SK-N-SH (cell line): ENCODE measurements around the gene GAS7. TPM values are rescaled to one million over a fixed set of nuclear protein-coding genes. Genes with fewer than 3 reads are reported as not detected.

Source experiments
- CTCF ChIA-PET: fragments of 300-600, 350-600 bp; formaldehyde crosslinking; extraction: SDS; loops from one replicate; lab custom pipeline; 2021; lab: Yijun Ruan, JAX
- POLR2A ChIA-PET: fragments of 350-600 bp; sonication (Branson Sonifier 250); formaldehyde crosslinking; extraction: SDS; loops from one replicate; lab custom pipeline; 2020; ENCODE audit warnings: antibody characterized with exemption, inconsistent platforms; lab: Yijun Ruan, JAX
- DNase-seq: peaks from one replicate; pipeline ENCODE4 v3.0.0; 2012
- H2AFZ ChIP-seq: fragments of 200-600 bp; sonication (generic); 2 replicates; pipeline ENCODE4 v1.8.1; 2016; ENCODE audit warnings: antibody characterized with exemption, mild to moderate bottlenecking, low read depth
- H3F3A ChIP-seq: fragments of 200-600 bp; sonication (generic); replicated peaks from 2 replicates; pipeline ENCODE3; 2016; ENCODE audit warnings: antibody characterized with exemption, mild to moderate bottlenecking; ENCODE audit not compliant: insufficient read depth
- H3K27ac ChIP-seq, 2 experiments: fragments of 200-500 bp in 1 of 2; fragments of 200-600 bp in 1 of 2; sonication (Bioruptor generic) in 1 of 2; sonication (generic), shearing (Covaris generic) in 1 of 2; 2 replicates each; pipeline versions ENCODE4 v1.5.1 to v1.6.1; 2014 to 2016; ENCODE audit warnings: low read depth in 2 of 2, inconsistent platforms in 1 of 2, low read length in 1 of 2, mild to moderate bottlenecking in 1 of 2, mixed read lengths in 1 of 2
- H3K27me3 ChIP-seq: fragments of 200-600 bp; sonication (generic), shearing (Covaris generic); 2 replicates; pipeline ENCODE4 v1.6.1; 2016; ENCODE audit warnings: mixed run types; ENCODE audit not compliant: insufficient read depth
- H3K36me3 ChIP-seq, 2 experiments: fragments of 200-500 bp in 1 of 2; fragments of 200-600 bp in 1 of 2; sonication (Bioruptor generic) in 1 of 2; sonication (generic) in 1 of 2; replicated peaks in 1 of 2; 2 replicates each; pipeline versions ENCODE3 to v1.5.1; 2014 to 2016; ENCODE audit warnings: low read length in 1 of 2, mild to moderate bottlenecking in 1 of 2; ENCODE audit not compliant: insufficient read depth in 2 of 2, control insufficient read depth in 1 of 2
- H3K4me1 ChIP-seq, 2 experiments: fragments of 200-500 bp in 1 of 2; fragments of 200-600 bp in 1 of 2; sonication (Bioruptor generic) in 1 of 2; sonication (generic), shearing (Covaris generic) in 1 of 2; 2 replicates each; pipeline versions ENCODE4 v1.5.1 to v1.6.1; 2014 to 2016; ENCODE audit warnings: low read depth in 1 of 2, low read length in 1 of 2, mixed run types in 1 of 2; ENCODE audit not compliant: insufficient read depth in 2 of 2, control insufficient read depth in 1 of 2
- H3K4me2 ChIP-seq: fragments of 200-600 bp; sonication (generic), shearing (Covaris generic); 2 replicates; pipeline ENCODE4 v1.6.1; 2017; ENCODE audit warnings: mixed run types
- H3K4me3 ChIP-seq, 2 experiments: fragments of 200-500 bp in 1 of 2; fragments of 200-600 bp in 1 of 2; sonication (Bioruptor generic) in 1 of 2; sonication (generic), shearing (Covaris generic) in 1 of 2; 2 replicates each; pipeline versions ENCODE4 v1.5.1 to v1.8.1; 2014 to 2016; ENCODE audit warnings: low read depth in 2 of 2, inconsistent platforms in 1 of 2, low read length in 1 of 2, mild to moderate bottlenecking in 1 of 2, mixed read lengths in 1 of 2, moderate library complexity in 1 of 2
- H3K79me2 ChIP-seq: fragments of 200-600 bp; sonication (generic); 2 replicates; pipeline ENCODE4 v1.8.1; 2017; ENCODE audit warnings: mild to moderate bottlenecking; ENCODE audit not compliant: insufficient read depth
- H3K9ac ChIP-seq: fragments of 200-600 bp; sonication (generic); 2 replicates; pipeline ENCODE4 v1.6.1; 2017; ENCODE audit warnings: mixed run types
- H3K9me2 ChIP-seq: fragments of 200-600 bp; sonication (generic); 2 replicates; pipeline ENCODE4 v1.6.1; 2017; ENCODE audit warnings: mixed run types
- H3K9me3 ChIP-seq: fragments of 200-600 bp; sonication (generic); 2 replicates; pipeline ENCODE4 v1.6.1; 2017; ENCODE audit warnings: mixed run types, mild to moderate bottlenecking, moderate library complexity
- H4K20me1 ChIP-seq: fragments of 200-600 bp; sonication (generic); 2 replicates; pipeline ENCODE4 v1.6.1; 2017; ENCODE audit warnings: mild to moderate bottlenecking, mixed run types; ENCODE audit not compliant: insufficient read depth
- FOXM1 ChIP-seq: IDR thresholded peaks from 2 replicates; pipeline ENCODE4 v1.4.0; 2012; ENCODE audit warnings: low read depth, mild to moderate bottlenecking
- GABPA ChIP-seq: IDR thresholded peaks from 2 replicates; pipeline ENCODE4 v1.4.0; 2012; ENCODE audit warnings: low read depth, mild to moderate bottlenecking
- GATA2 ChIP-seq: sonication (generic); formaldehyde crosslinking; IDR thresholded peaks from 2 replicates; pipeline ENCODE4 v1.5.0; 2020; ENCODE audit warnings: mild to moderate bottlenecking, missing genetic modification reagents
- JUND ChIP-seq: IDR thresholded peaks from 2 replicates; pipeline ENCODE4 v1.4.0; 2012
- MXI1 ChIP-seq: IDR thresholded peaks from 2 replicates; pipeline ENCODE4 v1.6.1; 2012; ENCODE audit warnings: mild to moderate bottlenecking, low read depth, low read length, improper control_type of control experiment
- REST ChIP-seq: IDR thresholded peaks from 2 replicates; pipeline ENCODE4 v1.6.1; 2012; ENCODE audit warnings: mild to moderate bottlenecking, low read depth, low read length, moderate library complexity
- RFX5 ChIP-seq: IDR thresholded peaks from 2 replicates; pipeline ENCODE4 v1.6.1; 2012; ENCODE audit warnings: mild to moderate bottlenecking, improper control_type of control experiment, low read length
- TCF12 ChIP-seq: IDR thresholded peaks from 2 replicates; pipeline ENCODE4 v1.4.0; 2012
- TEAD4 ChIP-seq: IDR thresholded peaks from 2 replicates; pipeline ENCODE4 v1.4.0; 2012; ENCODE audit warnings: mild to moderate bottlenecking, borderline replicate concordance; ENCODE audit not compliant: insufficient read depth
- USF1 ChIP-seq: IDR thresholded peaks from 2 replicates; pipeline ENCODE4 v1.4.0; 2012; ENCODE audit warnings: low read depth, borderline replicate concordance
- WGBS: methylation state at CpG from one replicate; pipeline ENCODE4 v1.1.6; 2017; ENCODE audit warnings: low lambda C conversion rate; 5-methylcytosine and 5-hydroxymethylcytosine counted together
- polyA plus RNA-seq, 3 experiments: library from polyadenylated mRNA; depleted of rRNA; stranded (reverse); fragments of >200 nt; gene quantifications; 2 replicates each; pipeline ENCODE4 v1.2.3, GENCODE V29; 2012
- TF ChIP-seq, protein P1 (sequence below): IDR thresholded peaks from 2 replicates; pipeline ENCODE4 v1.4.0; 2012; ENCODE audit warnings: low read depth, borderline replicate concordance
- TF ChIP-seq, protein P2 (sequence below): fragments of 200-600 bp; sonication (generic); IDR thresholded peaks from 2 replicates; pipeline ENCODE4 v1.6.1; 2017; ENCODE audit warnings: antibody characterized with exemption, mild to moderate bottlenecking, moderate library complexity

GAS7 gene
- polyA plus RNA-seq, 1 of the 3 experiments (the other 2 are of a cell fraction), result 0.12 TPM

- no peak for DNase-seq
- Histone ChIP-seq H3K9me3 (no peaks in the 10 kb centered on the region), H3K27ac (no peak overlapping the region), H2AFZ (no peak overlapping the region), H3K4me2 (no peak overlapping the region), H3K27me3 (no peaks in the 10 kb centered on the region; the same call in 1 of the 2 replicates), H4K20me1 (no peaks in the 10 kb centered on the region), H3F3A (no peaks in the 10 kb centered on the region), H3K79me2 (no peaks in the 10 kb centered on the region), H3K4me1 (peaks cover 0 to 6% of the 10 kb centered on the region in 2 experiments; a peak in 1 of 4 replicates), H3K9ac (no peak overlapping the region), H3K9me2 (no peaks in the 10 kb centered on the region), H3K4me3 (no peak overlapping the region), H3K36me3 (no peaks in the 10 kb centered on the region)
- WGBS, result 26% methylated on average over 6 of the region's 6 CpGs
- TF ChIP-seq USF1 (no peak), TEAD4 (no peak), GATA2 (CRISPR knock-in tag) (no peak), TCF12 (no peak), RFX5 (no peak), REST (no peak), MXI1 (no peak), JUND (no peak), GABPA (no peak), FOXM1 (no peak)
- TF ChIP-seq, protein P1, sequence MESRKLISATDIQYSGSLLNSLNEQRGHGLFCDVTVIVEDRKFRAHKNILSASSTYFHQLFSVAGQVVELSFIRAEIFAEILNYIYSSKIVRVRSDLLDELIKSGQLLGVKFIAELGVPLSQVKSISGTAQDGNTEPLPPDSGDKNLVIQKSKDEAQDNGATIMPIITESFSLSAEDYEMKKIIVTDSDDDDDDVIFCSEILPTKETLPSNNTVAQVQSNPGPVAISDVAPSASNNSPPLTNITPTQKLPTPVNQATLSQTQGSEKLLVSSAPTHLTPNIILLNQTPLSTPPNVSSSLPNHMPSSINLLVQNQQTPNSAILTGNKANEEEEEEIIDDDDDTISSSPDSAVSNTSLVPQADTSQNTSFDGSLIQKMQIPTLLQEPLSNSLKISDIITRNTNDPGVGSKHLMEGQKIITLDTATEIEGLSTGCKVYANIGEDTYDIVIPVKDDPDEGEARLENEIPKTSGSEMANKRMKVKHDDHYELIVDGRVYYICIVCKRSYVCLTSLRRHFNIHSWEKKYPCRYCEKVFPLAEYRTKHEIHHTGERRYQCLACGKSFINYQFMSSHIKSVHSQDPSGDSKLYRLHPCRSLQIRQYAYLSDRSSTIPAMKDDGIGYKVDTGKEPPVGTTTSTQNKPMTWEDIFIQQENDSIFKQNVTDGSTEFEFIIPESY, result no peak
- TF ChIP-seq, protein P2, sequence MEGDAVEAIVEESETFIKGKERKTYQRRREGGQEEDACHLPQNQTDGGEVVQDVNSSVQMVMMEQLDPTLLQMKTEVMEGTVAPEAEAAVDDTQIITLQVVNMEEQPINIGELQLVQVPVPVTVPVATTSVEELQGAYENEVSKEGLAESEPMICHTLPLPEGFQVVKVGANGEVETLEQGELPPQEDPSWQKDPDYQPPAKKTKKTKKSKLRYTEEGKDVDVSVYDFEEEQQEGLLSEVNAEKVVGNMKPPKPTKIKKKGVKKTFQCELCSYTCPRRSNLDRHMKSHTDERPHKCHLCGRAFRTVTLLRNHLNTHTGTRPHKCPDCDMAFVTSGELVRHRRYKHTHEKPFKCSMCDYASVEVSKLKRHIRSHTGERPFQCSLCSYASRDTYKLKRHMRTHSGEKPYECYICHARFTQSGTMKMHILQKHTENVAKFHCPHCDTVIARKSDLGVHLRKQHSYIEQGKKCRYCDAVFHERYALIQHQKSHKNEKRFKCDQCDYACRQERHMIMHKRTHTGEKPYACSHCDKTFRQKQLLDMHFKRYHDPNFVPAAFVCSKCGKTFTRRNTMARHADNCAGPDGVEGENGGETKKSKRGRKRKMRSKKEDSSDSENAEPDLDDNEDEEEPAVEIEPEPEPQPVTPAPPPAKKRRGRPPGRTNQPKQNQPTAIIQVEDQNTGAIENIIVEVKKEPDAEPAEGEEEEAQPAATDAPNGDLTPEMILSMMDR, result no peak
- ChIA-PET CTCF (no interaction called here), POLR2A (no interaction called here)
Measured at GRCh38 chr17:10071141-10071540, 127.3 kb downstream of the GAS7 start.
